H54 (cell line): ENCODE results near the gene VHLL.

Experiments
- DNase-seq: peaks from one replicate; pipeline ENCODE4 v3.0.0; 2011; ENCODE audit warnings: low spot score, mixed read lengths; ENCODE audit not compliant: insufficient read length
- FAIRE-seq: peaks from 3 replicates; lab custom pipeline; 2011; peaks lifted over from hg19 to GRCh38; lab: Jason Lieb, UNC
- POLR2A ChIP-seq: IDR thresholded peaks from 2 replicates; pipeline ENCODE4 v1.6.1; 2011; ENCODE audit warnings: low read depth, mild to moderate bottlenecking, low read length

VHLL gene

DNA sequence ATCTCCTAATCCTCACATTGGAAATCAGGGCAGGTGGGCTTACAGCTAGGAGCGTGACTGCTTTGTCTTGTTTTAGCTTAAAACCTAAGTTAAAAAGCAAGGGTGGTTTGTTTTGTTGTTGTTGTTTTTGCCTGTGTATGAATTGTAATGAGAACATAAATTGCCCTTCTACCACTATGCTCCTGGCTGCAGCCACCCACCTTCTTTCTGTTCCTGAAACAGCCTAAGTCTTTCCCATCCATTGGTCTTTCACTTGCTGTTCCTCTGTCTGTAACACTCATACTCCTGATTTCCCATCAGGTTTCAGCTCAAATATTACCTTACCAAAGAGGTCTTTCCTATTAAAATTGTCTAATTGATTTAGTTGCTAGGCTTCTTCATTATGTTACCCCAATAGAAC is 15.6 kb downstream of the VHLL start:
- DNase-seq (no peak), FAIRE-seq (no peak)
- no peak for TF ChIP-seq POLR2A

DNA sequence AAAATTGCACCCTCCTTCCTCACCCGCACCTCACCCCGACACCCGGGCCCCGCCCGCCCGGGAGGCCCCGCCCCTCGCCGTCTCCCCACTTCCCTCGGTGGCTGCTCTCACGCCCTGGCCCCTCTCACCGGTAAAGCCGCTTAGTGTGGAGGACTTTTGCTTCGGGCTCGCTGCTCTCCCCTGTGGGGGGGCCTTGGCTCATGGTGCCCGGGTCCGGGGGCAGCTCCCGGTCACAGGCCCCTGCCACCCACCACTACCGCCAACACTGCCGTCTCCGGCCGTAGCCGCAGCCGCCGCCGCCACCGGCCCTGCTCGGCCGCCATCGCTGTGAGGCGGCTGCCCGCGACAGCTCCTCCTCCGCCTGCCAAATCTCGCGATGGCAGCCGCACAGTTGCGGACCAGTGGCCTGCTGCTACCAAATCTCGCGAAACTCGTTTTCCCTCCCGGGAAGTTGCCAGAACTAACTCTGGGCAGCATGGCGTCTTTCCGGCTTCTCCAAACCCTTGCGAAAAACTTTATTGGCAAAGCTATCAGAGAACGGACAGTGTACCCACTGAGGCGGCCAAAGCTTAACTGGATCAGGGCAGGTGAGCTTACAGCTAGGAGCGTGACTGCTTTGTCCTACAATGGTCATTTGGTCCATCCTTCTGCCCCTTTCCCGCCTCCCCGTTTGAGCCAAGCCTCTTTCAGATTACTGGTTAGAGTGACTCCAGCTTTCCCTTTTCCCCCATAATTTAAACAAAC is 16.5 kb downstream of the VHLL start, which contains the start of gene SMG5:
TSS of gene SMG5 (minus strand) at position 347 of the 744 bp plus-strand sequence. CDS start at position 202, 145 bp downstream.
- peak; percentile 99 for TF ChIP-seq POLR2A
- peak; percentile 74 for FAIRE-seq
- DNase-seq = peak; percentile 98

GRCh38 chr1:156281693-156282478 is 17.2 kb downstream of the VHLL start:
- DNase-seq (no peak), FAIRE-seq (no peak)
- TF ChIP-seq POLR2A = no peak

GRCh38 chr1:156281281-156281680 is 17.8 kb downstream of the VHLL start:
- FAIRE-seq = no peak
- DNase-seq = no peak
- no peak for TF ChIP-seq POLR2A

DNA sequence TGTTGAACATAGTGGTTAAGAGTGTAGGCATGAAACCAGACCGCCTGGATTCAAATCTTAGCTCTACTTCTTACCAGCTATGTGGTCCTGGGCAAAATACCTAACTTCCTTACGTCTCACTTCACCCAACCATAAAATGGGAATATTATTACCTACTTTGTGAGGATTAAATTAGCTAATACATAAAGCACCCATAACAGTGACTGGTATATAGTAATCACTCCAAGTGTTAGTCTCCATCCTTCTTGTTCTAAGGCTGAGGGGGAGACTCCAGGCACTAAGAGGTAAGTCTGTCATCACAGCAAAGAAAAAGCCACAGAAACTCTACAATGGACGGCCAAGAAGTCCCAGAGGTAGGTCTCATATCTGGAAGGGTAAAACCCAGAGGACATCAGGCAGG is 19.3 kb downstream of the VHLL start:
- no peak for TF ChIP-seq POLR2A
- FAIRE-seq = no peak
- DNase-seq = no peak

- TF ChIP-seq POLR2A = no peak
- no peak for DNase-seq
- no peak for FAIRE-seq
These were observed 22.1 kb downstream of the VHLL start for GRCh38 chr1:156276966-156277381.

- FAIRE-seq = no peak
- DNase-seq = no peak
- no peak for TF ChIP-seq POLR2A
These were observed 22.6 kb downstream of the VHLL start for GRCh38 chr1:156276532-156276931.

- no peak for TF ChIP-seq POLR2A
- FAIRE-seq (no peak), DNase-seq (no peak)
These were observed 28.8 kb downstream of the VHLL start for GRCh38 chr1:156270314-156270713.

DNA sequence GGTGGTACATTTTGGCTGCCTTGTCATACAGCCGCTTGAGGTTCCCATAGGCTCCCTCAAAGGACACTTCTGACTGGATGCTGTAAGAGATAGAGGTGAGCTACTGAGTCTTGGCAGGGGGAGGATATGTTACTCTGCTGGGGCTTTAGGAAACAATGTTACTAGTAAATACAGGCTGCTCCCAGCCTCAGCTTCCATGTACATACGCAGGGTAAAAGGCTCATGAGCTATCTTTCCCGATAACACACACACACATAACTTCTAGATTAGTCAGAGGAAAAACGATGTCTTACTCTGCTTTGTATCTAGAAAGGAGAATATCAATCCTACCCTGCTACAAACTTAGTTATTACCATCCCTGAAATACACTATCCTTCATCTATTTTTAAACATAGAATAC is 30.8 kb downstream of the VHLL start:
- no peak for TF ChIP-seq POLR2A
- FAIRE-seq = no peak

GRCh38 chr1:156266051-156266450 is 33.1 kb downstream of the VHLL start:
- DNase-seq (no peak), FAIRE-seq (no peak)
- no peak for TF ChIP-seq POLR2A

More for the DNA sequence above, 30.8 kb downstream of the VHLL start:
- no peak for DNase-seq

GRCh38 chr1:156263288-156263655 is 35.8 kb downstream of the VHLL start:
- FAIRE-seq (no peak), DNase-seq (no peak)
- no peak for TF ChIP-seq POLR2A

GRCh38 chr1:156262461-156263287 is 36.4 kb downstream of the VHLL start:
- peak; percentile 89 for DNase-seq
- 0 out of 2 replicates have a peak, but pooled peaks have one; percentile 10 for TF ChIP-seq POLR2A
- FAIRE-seq = no peak

DNA sequence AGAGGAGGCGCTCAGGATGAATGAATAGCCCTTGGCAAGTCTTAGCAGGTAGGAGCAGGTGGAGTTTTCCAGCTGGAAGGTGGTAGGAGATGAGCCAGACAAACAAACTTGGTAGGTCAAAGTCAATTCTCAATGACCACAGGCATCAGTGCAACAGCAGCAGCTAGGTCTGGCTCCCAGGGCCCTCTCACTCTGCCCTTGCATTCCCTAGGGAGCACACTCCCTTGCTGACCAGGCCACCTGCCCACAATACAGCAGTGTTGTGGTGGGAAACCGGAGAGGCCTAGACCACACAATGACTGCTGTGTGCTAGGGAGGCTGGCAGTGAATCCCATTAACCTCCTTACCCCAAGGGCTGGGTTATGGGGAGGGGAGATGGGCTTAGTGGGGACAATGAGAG is 38.2 kb downstream of the VHLL start:
- TF ChIP-seq POLR2A = no peak
- DNase-seq (no peak), FAIRE-seq (no peak)

- no peak for FAIRE-seq
These were observed 39.3 kb downstream of the VHLL start for GRCh38 chr1:156259805-156260204.

More at GRCh38 chr1:156259805-156260204, 39.3 kb downstream of the VHLL start:
- TF ChIP-seq POLR2A = no peak
- DNase-seq = no peak
